ENCODE data around the gene OPHN1.

DNA sequence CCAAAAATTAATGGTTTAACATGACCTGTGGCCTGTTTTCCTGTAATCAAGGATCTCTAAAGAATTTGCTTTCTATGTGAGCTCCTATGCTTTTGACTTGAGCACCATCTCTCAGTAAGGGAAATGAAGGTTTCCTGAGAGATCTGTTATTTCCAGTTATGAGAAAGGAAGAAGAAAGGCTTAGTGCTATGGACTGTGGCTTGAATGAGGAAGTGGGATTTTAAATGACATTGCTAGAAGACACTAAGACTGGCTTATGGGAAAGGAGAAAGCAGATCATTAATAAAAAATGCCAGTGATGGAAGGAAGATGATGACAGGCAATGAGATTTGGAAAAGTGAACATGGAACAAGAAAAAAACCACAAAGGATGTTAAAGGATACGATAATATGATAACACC lies 285.4 kb downstream of the OPHN1 start:
- TF ChIP-seq, protein P1, sequence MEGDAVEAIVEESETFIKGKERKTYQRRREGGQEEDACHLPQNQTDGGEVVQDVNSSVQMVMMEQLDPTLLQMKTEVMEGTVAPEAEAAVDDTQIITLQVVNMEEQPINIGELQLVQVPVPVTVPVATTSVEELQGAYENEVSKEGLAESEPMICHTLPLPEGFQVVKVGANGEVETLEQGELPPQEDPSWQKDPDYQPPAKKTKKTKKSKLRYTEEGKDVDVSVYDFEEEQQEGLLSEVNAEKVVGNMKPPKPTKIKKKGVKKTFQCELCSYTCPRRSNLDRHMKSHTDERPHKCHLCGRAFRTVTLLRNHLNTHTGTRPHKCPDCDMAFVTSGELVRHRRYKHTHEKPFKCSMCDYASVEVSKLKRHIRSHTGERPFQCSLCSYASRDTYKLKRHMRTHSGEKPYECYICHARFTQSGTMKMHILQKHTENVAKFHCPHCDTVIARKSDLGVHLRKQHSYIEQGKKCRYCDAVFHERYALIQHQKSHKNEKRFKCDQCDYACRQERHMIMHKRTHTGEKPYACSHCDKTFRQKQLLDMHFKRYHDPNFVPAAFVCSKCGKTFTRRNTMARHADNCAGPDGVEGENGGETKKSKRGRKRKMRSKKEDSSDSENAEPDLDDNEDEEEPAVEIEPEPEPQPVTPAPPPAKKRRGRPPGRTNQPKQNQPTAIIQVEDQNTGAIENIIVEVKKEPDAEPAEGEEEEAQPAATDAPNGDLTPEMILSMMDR (IDR thresholded peaks at IDR 0.05), result no peak
- no peak for TF ChIP-seq POLR2AphosphoS5 (IDR thresholded peaks at IDR 0.05)
- TF ChIP-seq POLR2A (IDR thresholded peaks at IDR 0.05), result no peak
- TF ChIP-seq EP300 (IDR thresholded peaks at IDR 0.05), result no peak

Measured in upper lobe of left lung (tissue), 4 donors.